CD4-positive, alpha-beta T cell (primary cell): ENCODE data around the gene SCAMP4. TPM values are rescaled to one million over a fixed set of nuclear protein-coding genes. Genes with fewer than 3 reads are reported as not detected.
"Not testable (repeated sequence)": the region's sequence is repeated elsewhere in the genome, so short reads cannot be mapped to it uniquely, and the experiment has no call there.

Experiments
- ATAC-seq: fragments of 200-7000 bp; cut with Tn5 transposase; one replicate; pipeline ENCODE4 v1.10.0; 2022; ENCODE audit warnings: mild to moderate bottlenecking; ENCODE audit not compliant: poor library complexity
- CTCF ChIA-PET: fragments of 350-600 bp; sonication (Branson Sonifier 250); formaldehyde crosslinking; loops from one replicate; lab custom pipeline; 2021; ENCODE audit warnings: antibody characterized with exemption, inconsistent platforms; lab: Charles Lee
- POLR2A ChIA-PET: fragments of 350-600 bp; sonication (Branson Sonifier 250); formaldehyde crosslinking; loops from one replicate; lab custom pipeline; 2021; ENCODE audit warnings: antibody characterized with exemption, inconsistent platforms; lab: Charles Lee
- DNase-seq, 14 experiments: peaks; one replicate each; pipeline ENCODE4 v3.0.0-alpha.2; 2013 to 2020; ENCODE audit warnings: mixed read lengths in 2 of 14
- H3K27ac ChIP-seq, 2 donors: one replicate each; pipeline versions ENCODE4 v1.5.1 to v1.7.0; 2013; ENCODE audit warnings: low read length in 2 of 2, low read depth in 1 of 2, mild to moderate bottlenecking in 1 of 2
- H3K27me3 ChIP-seq, 2 experiments: 1 replicate in 1 of 2; 2 replicates in 1 of 2; pipeline versions ENCODE4 v1.6.1 to v1.7.0; 2013; ENCODE audit warnings: low read length in 2 of 2, control low read depth in 1 of 2, mild to moderate bottlenecking in 1 of 2, moderate library complexity in 1 of 2; ENCODE audit not compliant: insufficient read depth in 2 of 2, control insufficient read depth in 1 of 2
- H3K36me3 ChIP-seq: one replicate; pipeline ENCODE4 v1.6.1; 2013; ENCODE audit warnings: low read length, control low read depth; ENCODE audit not compliant: insufficient read depth
- H3K4me1 ChIP-seq: one replicate; pipeline ENCODE4 v1.6.1; 2013; ENCODE audit warnings: low read length, control low read depth; ENCODE audit not compliant: insufficient read depth
- H3K4me3 ChIP-seq: one replicate; pipeline ENCODE4 v1.5.1; 2013; ENCODE audit warnings: mild to moderate bottlenecking, low read length, moderate library complexity
- H3K9me3 ChIP-seq, 2 experiments: 1 replicate in 1 of 2; 2 replicates in 1 of 2; pipeline versions ENCODE4 v1.6.1 to v1.7.0; 2013; ENCODE audit warnings: low read length in 2 of 2, mild to moderate bottlenecking in 2 of 2, control low read depth in 1 of 2, moderate library complexity in 1 of 2; ENCODE audit not compliant: control insufficient read depth in 1 of 2, insufficient read depth in 1 of 2
- H3K27ac Mint-ChIP-seq: one replicate; pipeline ENCODE4 v1.8.0; 2020; ENCODE audit warnings: mixed read lengths
- H3K27me3 Mint-ChIP-seq: one replicate; pipeline ENCODE4 v1.8.0; 2021; ENCODE audit warnings: mixed read lengths
- H3K36me3 Mint-ChIP-seq: one replicate; pipeline ENCODE4 v1.8.0; 2021; ENCODE audit warnings: low read depth, mixed read lengths
- H3K4me1 Mint-ChIP-seq: one replicate; pipeline ENCODE4 v1.8.0; 2021; ENCODE audit warnings: low read depth, mixed read lengths
- H3K4me3 Mint-ChIP-seq: one replicate; pipeline ENCODE4 v1.8.0; 2020; ENCODE audit warnings: mild to moderate bottlenecking, mixed read lengths
- H3K9me3 Mint-ChIP-seq: one replicate; pipeline ENCODE4 v1.8.0; 2020; ENCODE audit warnings: mixed read lengths
- intact Hi-C, 2 experiments: fragments of 100-400 bp; cut with DNase I in 1 of 2; cut with micrococcal nuclease in 1 of 2; formaldehyde crosslinking; loops; one replicate each; pipeline versions ENCODE4 v1.15.1 to v1.9.0; 2023 to 2025; cut with DNase I, micrococcal nuclease
- total RNA-seq, 174 experiments: library from RNA in 2 of 174; stranded (reverse) in 2 of 174; gene quantifications; one replicate each; pipeline ENCODE4 v1.2.3 and lab custom pipeline; 2021 to 2026
- TF ChIP-seq, protein P1 (sequence below): fragments of 200-600 bp; IDR thresholded peaks from one replicate; pipeline ENCODE4 v1.8.0; 2022; ENCODE audit warnings: antibody characterized with exemption, mild to moderate bottlenecking

Gene SCAMP4
- total RNA-seq, 2 experiments from 2014 or later: 12.7 to 15.4 TPM

DNA sequence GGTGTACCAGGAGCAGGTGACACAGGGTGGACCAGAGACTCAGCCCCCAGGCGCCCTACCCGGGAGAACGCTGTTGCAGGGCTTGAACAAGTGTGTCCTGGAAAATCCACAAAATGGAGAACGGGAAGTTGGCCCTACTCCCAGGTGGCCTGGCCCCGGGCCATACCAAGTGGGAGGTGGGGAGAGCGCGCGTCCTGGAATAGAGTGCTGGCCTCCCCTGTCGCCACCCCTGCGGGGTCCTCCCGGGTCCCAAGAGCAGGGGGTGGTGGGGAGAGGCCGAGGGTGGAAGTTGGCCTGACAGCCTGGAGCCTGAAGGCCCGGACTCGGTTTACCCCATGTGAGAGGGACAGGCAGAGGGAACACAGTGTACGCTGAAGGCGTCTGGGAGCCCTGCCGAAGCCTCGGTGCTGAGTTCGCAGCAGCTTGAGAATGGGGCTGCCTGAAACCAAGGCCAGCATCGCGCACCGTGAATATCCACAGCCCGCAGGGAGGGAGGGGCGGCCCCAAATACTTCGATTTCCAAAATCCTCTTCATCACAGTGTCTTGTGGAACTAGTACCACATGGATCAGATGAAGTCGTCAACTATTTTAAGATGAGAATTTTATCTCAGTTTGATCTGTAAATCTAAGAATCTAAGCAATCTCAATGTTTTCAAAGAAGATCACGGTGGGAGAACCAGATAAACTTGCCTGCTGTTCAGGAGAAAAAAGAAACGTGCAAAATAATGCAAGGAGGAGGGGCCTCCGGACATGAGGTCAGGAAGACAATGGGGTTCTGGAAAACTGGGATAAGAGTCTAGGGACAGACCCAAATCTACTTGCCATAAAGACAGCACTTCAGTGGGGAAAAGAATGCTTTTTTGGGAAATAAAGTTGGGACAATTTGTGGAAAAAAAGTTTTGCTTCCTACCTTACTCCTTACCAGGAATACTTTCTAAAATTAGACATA is 31.4 kb upstream of the SCAMP4 start:
- DNase-seq (peak in 1 of 14 experiments; percentile 36), ATAC-seq (no peak)
- POLR2A ChIA-PET: interaction anchor here (3.4 kb wide), 1 partner anchor 8 kb away, joined by 41 read pairs; no protein-coding TSS in a partner anchor
- peaks cover 38% of the 10 kb centered on the region for H3K4me1 ChIP-seq
- intact Hi-C loops: loop anchor here in 1 of 2 experiments (1.0 to 2.0 kb wide), 2 partner anchors 9 to 31 kb away; partner anchors contain the start of genes ADAT3 and SCAMP4
- TF ChIP-seq, protein P1, sequence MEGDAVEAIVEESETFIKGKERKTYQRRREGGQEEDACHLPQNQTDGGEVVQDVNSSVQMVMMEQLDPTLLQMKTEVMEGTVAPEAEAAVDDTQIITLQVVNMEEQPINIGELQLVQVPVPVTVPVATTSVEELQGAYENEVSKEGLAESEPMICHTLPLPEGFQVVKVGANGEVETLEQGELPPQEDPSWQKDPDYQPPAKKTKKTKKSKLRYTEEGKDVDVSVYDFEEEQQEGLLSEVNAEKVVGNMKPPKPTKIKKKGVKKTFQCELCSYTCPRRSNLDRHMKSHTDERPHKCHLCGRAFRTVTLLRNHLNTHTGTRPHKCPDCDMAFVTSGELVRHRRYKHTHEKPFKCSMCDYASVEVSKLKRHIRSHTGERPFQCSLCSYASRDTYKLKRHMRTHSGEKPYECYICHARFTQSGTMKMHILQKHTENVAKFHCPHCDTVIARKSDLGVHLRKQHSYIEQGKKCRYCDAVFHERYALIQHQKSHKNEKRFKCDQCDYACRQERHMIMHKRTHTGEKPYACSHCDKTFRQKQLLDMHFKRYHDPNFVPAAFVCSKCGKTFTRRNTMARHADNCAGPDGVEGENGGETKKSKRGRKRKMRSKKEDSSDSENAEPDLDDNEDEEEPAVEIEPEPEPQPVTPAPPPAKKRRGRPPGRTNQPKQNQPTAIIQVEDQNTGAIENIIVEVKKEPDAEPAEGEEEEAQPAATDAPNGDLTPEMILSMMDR: no peak
- H3K9me3 ChIP-seq: no peaks in the 10 kb centered on the region
- H3K9me3 Mint-ChIP-seq: no peaks in the 10 kb centered on the region
- H3K36me3 ChIP-seq: peaks cover 28% of the 10 kb centered on the region
- H3K27me3 ChIP-seq: no peaks in the 10 kb centered on the region
- H3K4me3 Mint-ChIP-seq: peak overlapping the region; percentile 91
- H3K27ac ChIP-seq: peak overlapping the region; percentile 2 to 93
- H3K36me3 Mint-ChIP-seq: peaks cover 34% of the 10 kb centered on the region
- CTCF ChIA-PET: interaction anchor here (0.8 to 2.7 kb wide), 4 partner anchors 9 to 57 kb away, joined by 3 to 23 read pairs (median 3); partner anchors contain the start of genes ADAT3 and SCAMP4
- H3K27ac Mint-ChIP-seq: peak overlapping the region; percentile 91
- H3K27me3 Mint-ChIP-seq: no peaks in the 10 kb centered on the region
- peak overlapping the region; percentile 98 for H3K4me3 ChIP-seq
- peaks cover 23% of the 10 kb centered on the region for H3K4me1 Mint-ChIP-seq

DNA sequence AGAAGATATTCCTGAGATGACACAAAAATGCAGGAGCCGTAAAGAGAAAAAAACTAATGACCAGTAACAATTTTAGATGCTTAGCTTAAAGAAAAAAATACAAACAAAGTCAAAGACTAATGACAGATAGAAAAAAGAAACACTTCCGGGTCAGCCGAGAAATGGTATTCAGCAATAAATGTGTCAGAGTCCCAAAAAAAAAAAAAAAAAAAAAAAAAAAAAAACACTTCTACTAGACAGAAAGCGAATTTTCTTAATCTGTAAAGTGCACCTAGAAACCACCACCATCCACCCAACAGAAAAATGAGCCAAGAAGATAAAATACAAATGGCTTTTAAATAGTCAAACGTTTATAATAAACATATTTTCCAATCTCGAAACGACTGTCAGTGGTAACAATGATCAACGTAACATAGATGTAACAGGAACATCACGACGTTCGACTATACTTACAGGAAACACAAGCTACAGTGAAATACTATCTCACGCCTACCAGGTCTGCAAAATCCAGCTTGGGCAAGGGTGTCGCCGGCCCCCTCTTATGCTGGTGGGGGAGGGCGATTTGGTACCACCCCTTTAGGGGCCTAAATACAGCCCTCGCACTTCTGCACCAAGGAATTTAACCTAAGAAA is 30.5 kb upstream of the SCAMP4 start:
- intact Hi-C loops: loop anchor here (1.0 to 2.0 kb wide), 3 partner anchors 8 to 30 kb away; partner anchors contain the start of genes ADAT3 (in 1 of the 2) and SCAMP4 (in 1 of the 2)

DNA sequence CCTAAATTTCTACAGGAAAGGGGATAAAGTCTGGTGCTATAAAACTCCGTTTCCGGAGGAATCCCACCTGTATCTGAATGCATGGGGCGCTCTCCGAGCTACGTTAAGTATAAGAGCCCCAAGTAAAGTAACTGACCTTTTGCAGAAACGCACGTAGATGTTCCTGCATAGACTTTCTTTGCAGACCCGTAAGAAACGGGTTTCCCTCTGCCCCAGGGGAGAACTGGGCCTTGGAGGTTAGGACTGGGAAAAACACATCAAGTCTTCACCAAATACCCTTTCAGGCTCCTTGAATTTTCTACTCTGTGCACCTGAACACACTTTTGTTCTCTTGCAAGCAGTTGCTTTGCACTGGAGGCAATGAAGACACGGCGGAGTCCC is 29.9 kb upstream of the SCAMP4 start:
- Histone ChIP-seq H3K27ac (peak overlapping the region; percentile 90 to 93), H3K36me3 (peaks cover 33% of the 10 kb centered on the region), H3K4me1 (peaks cover 41% of the 10 kb centered on the region), H3K4me3 (peak overlapping the region; percentile 98)
- peak in 2 of 14 experiments; percentile 6 to 31 for DNase-seq
- Mint-ChIP-seq H3K4me1 (peaks cover 20% of the 10 kb centered on the region), H3K4me3 (peak overlapping the region; percentile 91), H3K36me3 (peaks cover 31% of the 10 kb centered on the region), H3K27ac (peak overlapping the region; percentile 91)
- H3K9me3 Mint-ChIP-seq, H3K27me3 Mint-ChIP-seq, H3K9me3 ChIP-seq, ATAC-seq, H3K27me3 ChIP-seq: not testable (repeated sequence)
- ChIA-PET POLR2A (interaction anchor here (0.6 to 3.4 kb wide), 10 partner anchors 9 to 1102 kb away, joined by 3 to 41 read pairs (median 4); partner anchors contain the start of genes ADAT3, SCAMP4 and TLE6), CTCF (interaction anchor here (1.0 to 2.7 kb wide), 3 partner anchors 11 to 55 kb away, joined by 3 to 23 read pairs (median 3); no protein-coding TSS in a partner anchor)
- intact Hi-C loops: loop anchor here (1.0 to 2.0 kb wide), 2 partner anchors 11 to 30 kb away; partner anchors contain the start of genes ADAT3 (in 1 of the 2) and SCAMP4 (in 1 of the 2)

More for the DNA sequence above, 30.5 kb upstream of the SCAMP4 start:
- Histone ChIP-seq H3K4me1 (peaks cover 38% of the 10 kb centered on the region), H3K27ac (peak overlapping the region; percentile 2 to 93), H3K4me3 (peak overlapping the region; percentile 98), H3K36me3 (peaks cover 28% of the 10 kb centered on the region), H3K9me3 (no peaks in the 10 kb centered on the region), H3K27me3 (no peaks in the 10 kb centered on the region)
- Mint-ChIP-seq H3K4me3 (peak overlapping the region; percentile 91), H3K36me3 (peaks cover 32% of the 10 kb centered on the region), H3K9me3 (no peaks in the 10 kb centered on the region), H3K27ac (peak overlapping the region; percentile 91), H3K27me3 (no peaks in the 10 kb centered on the region), H3K4me1 (peaks cover 20% of the 10 kb centered on the region)
- ATAC-seq (peak; percentile 58), DNase-seq (peak in 5 of 14 experiments; percentile 26 to 76 (median 68))
- CTCF ChIA-PET: interaction anchor here (0.8 to 2.7 kb wide), 4 partner anchors 10 to 56 kb away, joined by 3 to 23 read pairs (median 3); partner anchors contain the start of genes ADAT3 and SCAMP4
- TF ChIP-seq, protein P1: no peak
- POLR2A ChIA-PET: interaction anchor here (0.6 to 3.4 kb wide), 10 partner anchors 9 to 1103 kb away, joined by 3 to 41 read pairs (median 4); partner anchors contain the start of genes ADAT3, SCAMP4 and TLE6
